GM23248 (cell line): Measurements from ENCODE around the gene SEPTIN10.

ENCODE experiments used
- EZH2 ChIP-seq: fragments of 200-600 bp; sonication (generic); IDR thresholded peaks from 2 replicates; pipeline ENCODE4 v1.6.1; 2018; ENCODE audit warnings: antibody characterized with exemption, mild to moderate bottlenecking; ENCODE audit not compliant: insufficient read depth, poor library complexity, severe bottlenecking
- EZH2phosphoT487 ChIP-seq: fragments of 200-600 bp; sonication (generic); IDR thresholded peaks from 2 replicates; pipeline ENCODE4 v1.6.1; 2018; ENCODE audit warnings: antibody characterized with exemption, moderate library complexity, mild to moderate bottlenecking, low read depth; ENCODE audit not compliant: insufficient read depth

GRCh38 chr2:109594246-109594885 is 19.4 kb downstream of the SEPTIN10 start:
- TF ChIP-seq EZH2 (no peak), EZH2phosphoT487 (no peak)
